Stomach smooth muscle (tissue), 2 donors: ENCODE results near the gene COX6A1.
"Not testable (repeated sequence)": the region's sequence is repeated elsewhere in the genome, so short reads cannot be mapped to it uniquely, and the experiment has no call there.

Source experiments
- H3K27ac ChIP-seq: one replicate; pipeline ENCODE4 v1.7.0; 2013; ENCODE audit warnings: mild to moderate bottlenecking, low read length, inconsistent platforms
- H3K27me3 ChIP-seq, 2 donors: one replicate each; pipeline ENCODE4 v1.7.0; 2013; ENCODE audit warnings: low read length in 2 of 2; ENCODE audit not compliant: insufficient read depth in 2 of 2, control insufficient read depth in 1 of 2
- H3K36me3 ChIP-seq, 2 donors: one replicate each; pipeline ENCODE4 v1.7.0; 2013; ENCODE audit warnings: low read length in 2 of 2; ENCODE audit not compliant: control insufficient read depth in 2 of 2, insufficient read depth in 2 of 2
- H3K4me1 ChIP-seq: one replicate; pipeline ENCODE4 v1.7.0; 2013; ENCODE audit warnings: low read length; ENCODE audit not compliant: control insufficient read depth, insufficient read depth
- H3K4me3 ChIP-seq, 2 donors: one replicate each; pipeline ENCODE4 v1.7.0; 2013; ENCODE audit warnings: low read length in 2 of 2
- H3K9ac ChIP-seq, 2 donors: one replicate each; pipeline ENCODE4 v1.7.0; 2013; ENCODE audit warnings: low read length in 2 of 2, mild to moderate bottlenecking in 1 of 2
- H3K9me3 ChIP-seq, 2 donors: one replicate each; pipeline ENCODE4 v1.7.0; 2013; ENCODE audit warnings: low read length in 2 of 2; ENCODE audit not compliant: control insufficient read depth in 2 of 2
- donor health status: healthy.
- donor health status: Pancreatic carcinoma.

COX6A1 gene

GRCh38 chr12:120481022-120481767 lies 43.3 kb downstream of the COX6A1 start:
- H3K4me1 ChIP-seq: no peaks in the 10 kb centered on the region
- no peak overlapping the region for H3K27ac ChIP-seq
- H3K27me3 ChIP-seq: no peaks in the 10 kb centered on the region
- no peaks in the 10 kb centered on the region for H3K9me3 ChIP-seq
- H3K36me3 ChIP-seq: no peaks in the 10 kb centered on the region
- H3K4me3 ChIP-seq: no peak overlapping the region
- no peak overlapping the region for H3K9ac ChIP-seq

- H3K9me3 ChIP-seq: no peaks in the 10 kb centered on the region
- H3K27ac ChIP-seq: no peak overlapping the region
- H3K9ac ChIP-seq: no peak overlapping the region
- H3K4me3 ChIP-seq: no peak overlapping the region
- H3K36me3 ChIP-seq: peaks cover 0 to 2% of the 10 kb centered on the region in 2 donors
- no peaks in the 10 kb centered on the region for H3K27me3 ChIP-seq
- no peaks in the 10 kb centered on the region for H3K4me1 ChIP-seq
Observed at GRCh38 chr12:120483621-120484020, 45.7 kb downstream of the COX6A1 start.

DNA sequence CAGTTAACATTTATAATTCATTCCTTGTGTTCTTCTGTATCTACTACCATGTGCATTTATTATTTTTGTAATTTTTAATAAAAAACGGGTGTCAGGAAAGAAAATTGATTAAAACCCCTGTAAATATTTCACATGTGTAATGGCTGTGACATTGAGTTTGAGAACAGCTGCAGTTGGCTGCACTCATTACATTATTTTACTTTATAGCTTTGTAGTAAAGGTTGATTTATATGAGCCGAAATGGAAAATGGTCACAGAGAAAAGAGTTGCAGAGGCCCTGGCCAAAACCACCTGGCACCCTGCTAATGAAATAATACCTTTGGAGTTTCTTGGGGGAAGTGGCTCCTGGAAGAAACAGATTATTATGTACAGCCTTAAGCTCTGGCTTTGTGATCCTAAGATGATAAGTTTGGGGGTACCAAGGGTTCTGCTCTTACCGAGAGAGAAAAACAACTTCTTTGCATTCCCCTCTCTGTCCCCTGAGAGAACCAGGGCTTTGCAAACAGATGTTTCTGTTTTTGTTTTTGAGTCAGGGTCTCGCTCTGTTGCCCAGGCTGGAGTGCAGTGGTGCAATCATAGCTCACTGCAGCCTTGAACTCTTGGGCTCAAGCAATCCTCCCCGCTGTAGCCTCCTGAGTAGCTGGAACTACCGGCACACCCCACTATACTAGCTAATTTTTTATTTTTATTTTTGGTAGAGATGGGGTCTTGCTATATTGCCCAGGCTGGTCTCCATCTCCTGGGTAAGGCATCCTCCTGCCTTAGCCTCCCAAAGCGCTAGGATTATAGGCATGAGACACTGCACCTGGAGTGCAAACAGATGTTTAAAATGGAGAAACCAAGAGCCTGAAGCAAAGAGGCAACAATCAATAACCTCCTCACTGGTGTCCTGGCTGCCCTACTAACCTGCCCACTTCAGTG lies 48.3 kb downstream of the COX6A1 start:
- H3K27ac ChIP-seq: no peak overlapping the region
- H3K36me3 ChIP-seq: peaks cover 7 to 10% of the 10 kb centered on the region in 2 donors
- H3K4me1 ChIP-seq: no peaks in the 10 kb centered on the region
- no peaks in the 10 kb centered on the region for H3K9me3 ChIP-seq
- no peaks in the 10 kb centered on the region for H3K27me3 ChIP-seq
- H3K4me3 ChIP-seq: no peak overlapping the region
- no peak overlapping the region for H3K9ac ChIP-seq

DNA sequence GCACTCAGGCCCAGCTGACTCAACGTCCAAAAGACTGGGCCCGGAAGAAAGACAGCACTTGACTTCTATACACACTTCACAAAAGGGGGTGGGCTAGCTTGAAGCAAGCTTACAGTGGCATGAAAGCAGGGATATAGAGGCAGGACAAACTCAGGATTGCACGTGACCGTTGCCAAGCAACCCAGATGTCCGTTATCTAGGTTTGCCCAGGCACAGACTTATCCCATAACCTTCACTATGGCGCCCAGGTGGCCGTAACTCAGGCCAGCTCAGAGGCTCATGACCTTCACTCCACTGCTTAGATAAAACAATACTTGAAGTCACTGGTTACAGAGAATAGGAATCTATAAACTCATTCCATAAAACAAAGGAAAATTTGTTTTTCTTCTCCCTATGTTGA lies 49.6 kb downstream of the COX6A1 start:
- H3K27ac ChIP-seq, H3K4me1 ChIP-seq, H3K9ac ChIP-seq, H3K4me3 ChIP-seq, H3K27me3 ChIP-seq, H3K9me3 ChIP-seq: not testable (repeated sequence)
- peaks cover 11 to 14% of the 10 kb centered on the region in 2 donors for H3K36me3 ChIP-seq

DNA sequence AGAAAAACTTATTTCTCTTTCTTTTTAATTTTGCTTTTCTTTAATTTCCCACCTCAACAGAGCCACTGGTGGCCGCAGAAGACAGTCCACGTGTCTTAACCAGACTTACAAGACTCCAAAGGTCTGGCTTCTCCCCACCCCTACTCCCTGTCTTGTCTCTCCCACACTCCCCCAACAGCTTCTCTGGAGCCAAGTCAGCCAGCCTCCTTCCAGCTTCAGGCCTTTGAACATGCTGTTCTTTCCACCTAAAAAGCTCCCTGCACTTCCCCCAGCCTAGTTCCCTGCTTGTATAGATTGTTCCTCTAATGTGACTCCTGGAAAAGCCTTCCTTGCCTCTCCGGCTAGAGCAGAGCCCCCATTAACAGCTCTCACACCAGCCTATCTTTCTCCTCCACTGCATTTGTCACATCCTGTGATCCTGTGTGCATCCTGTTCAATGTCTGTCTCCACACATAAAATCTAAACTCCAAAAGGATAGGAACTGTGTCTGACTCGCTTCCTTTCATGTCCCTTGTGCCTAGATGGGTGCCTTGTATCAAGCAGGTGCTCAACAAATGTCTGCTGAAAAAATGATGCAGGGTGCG lies 50.2 kb downstream of the COX6A1 start:
- no peaks in the 10 kb centered on the region for H3K27me3 ChIP-seq
- no peaks in the 10 kb centered on the region for H3K4me1 ChIP-seq
- H3K9me3 ChIP-seq: no peaks in the 10 kb centered on the region
- peaks cover 11 to 14% of the 10 kb centered on the region in 2 donors for H3K36me3 ChIP-seq
- no peak overlapping the region for H3K4me3 ChIP-seq
- no peak overlapping the region for H3K27ac ChIP-seq
- H3K9ac ChIP-seq: no peak overlapping the region

DNA sequence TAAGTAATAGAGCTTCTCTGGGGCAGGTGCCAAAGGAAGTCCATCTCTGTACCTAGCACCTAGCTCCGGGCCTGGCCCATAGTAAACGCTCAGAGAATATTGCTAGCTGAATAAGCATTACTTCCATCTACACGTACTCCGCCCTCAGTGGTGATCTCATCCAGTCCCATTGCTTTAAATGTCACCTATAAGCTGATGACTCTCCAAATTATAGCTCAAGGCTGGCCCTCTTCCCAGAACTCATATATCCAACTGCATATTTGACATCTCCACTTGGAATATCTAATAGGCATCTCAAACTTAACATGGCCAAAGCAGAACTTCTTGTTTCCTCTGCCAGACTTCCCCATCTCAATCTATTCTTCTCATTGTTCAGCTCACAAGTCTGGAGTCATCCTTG lies 51.1 kb downstream of the COX6A1 start:
- H3K27ac ChIP-seq: no peak overlapping the region

GRCh38 chr12:120490325-120490724 lies 52.4 kb downstream of the COX6A1 start:
- Histone ChIP-seq H3K4me1 (peaks cover 3% of the 10 kb centered on the region), H3K9me3 (no peaks in the 10 kb centered on the region), H3K36me3 (peaks cover 11 to 14% of the 10 kb centered on the region in 2 donors), H3K27ac (no peak overlapping the region), H3K4me3 (no peak overlapping the region), H3K27me3 (no peaks in the 10 kb centered on the region), H3K9ac (no peak overlapping the region)

More for the DNA sequence above, 51.1 kb downstream of the COX6A1 start:
- no peaks in the 10 kb centered on the region for H3K4me1 ChIP-seq
- no peaks in the 10 kb centered on the region for H3K27me3 ChIP-seq
- H3K36me3 ChIP-seq: peaks cover 11 to 14% of the 10 kb centered on the region in 2 donors
- H3K9me3 ChIP-seq: no peaks in the 10 kb centered on the region
- no peak overlapping the region for H3K4me3 ChIP-seq
- no peak overlapping the region for H3K9ac ChIP-seq
